Psoas muscle (tissue), 8 donors: Measurements from ENCODE around the gene XPO1. TPM values are rescaled to one million over a fixed set of nuclear protein-coding genes. Genes with fewer than 3 reads are reported as not detected.
"Not testable (repeated sequence)": the region's sequence is repeated elsewhere in the genome, so short reads cannot be mapped to it uniquely, and the experiment has no call there.

Experiments
- ATAC-seq, 4 donors: fragments of 200-7000 bp; cut with Tn5 transposase; one replicate each; pipeline ENCODE4 v1.9.1; 2020; ENCODE audit warnings: moderate library complexity in 3 of 4, mild to moderate bottlenecking in 2 of 4
- DNase-seq, 2 donors: peaks; one replicate each; pipeline ENCODE4 v3.0.0-alpha.2; 2020
- H3K27ac ChIP-seq: fragments of 200-600 bp; one replicate; pipeline ENCODE4 v1.8.0; 2022
- H3K27me3 ChIP-seq, 3 donors: fragments of 200-600 bp in 1 of 3; one replicate each; pipeline versions ENCODE4 v1.6.1 to v1.8.0; 2013 to 2022; ENCODE audit warnings: low read length in 2 of 3, mild to moderate bottlenecking in 2 of 3, moderate library complexity in 1 of 3; ENCODE audit not compliant: insufficient read depth in 3 of 3
- H3K36me3 ChIP-seq, 2 donors: fragments of 200-600 bp in 1 of 2; one replicate each; pipeline versions ENCODE4 v1.6.1 to v1.8.0; 2013 to 2022; ENCODE audit warnings: low read depth in 1 of 2, mild to moderate bottlenecking in 1 of 2, moderate library complexity in 1 of 2; ENCODE audit not compliant: insufficient read depth in 1 of 2
- H3K4me1 ChIP-seq: fragments of 200-600 bp; one replicate; pipeline ENCODE4 v1.8.0; 2022
- H3K4me3 ChIP-seq: fragments of 200-600 bp; one replicate; pipeline ENCODE4 v1.8.0; 2022; ENCODE audit warnings: mild to moderate bottlenecking
- H3K9me3 ChIP-seq: fragments of 200-600 bp; one replicate; pipeline ENCODE4 v1.8.0; 2022
- WGBS, 3 donors: extraction: QIAGEN DNeasy Blood & Tissue Kit; methylation state at CpG; one replicate each; pipeline versions ENCODE4 v1.1.6 to v1.1.7; 2013; 5-methylcytosine and 5-hydroxymethylcytosine counted together
- intact Hi-C, 2 donors: fragments of 100-400 bp; cut with DNase I; formaldehyde crosslinking; loops; one replicate each; pipeline versions ENCODE4 v1.11.0 to v1.14.2; 2022
- long read RNA-seq, 2 donors: library from polyadenylated mRNA; unstranded; transcript quantifications; one replicate each; pipeline ENCODE4 v2.0.0, GENCODE V29; 2021
- polyA plus RNA-seq, 3 donors: library from polyadenylated mRNA; stranded (reverse); fragments of 200-250 nt; gene quantifications; one replicate each; pipeline ENCODE4 v1.2.3, GENCODE V29; 2013
- total RNA-seq, 4 donors: library from RNA; stranded (reverse); fragmentation: NEBNext Ultra II Directional in 2 of 4; extraction: Animal tissue kit (Norgen Biotek cat#: 25700) in 2 of 4; gene quantifications; one replicate each; pipeline versions ENCODE4 v1.2.1 to v1.2.4, GENCODE V29; 2021 to 2023
- TF ChIP-seq, protein P1 (sequence below): fragments of 200-600 bp; IDR thresholded peaks from one replicate; pipeline ENCODE4 v1.8.0; 2022; ENCODE audit warnings: antibody characterized with exemption
- donor health status: healthy with polysubstance abuse.
- donor health status: DM: no; HTN: no; CAD: no; lungs with moderate emphysema.
- donor health status: Bipolar disorder and iron deficiency.
- donor health status: healthy.
- donor health status: DM: yes; HTN: yes; CAD: no.
- donor health status: DM: no; HTN: no; CAD: no.
- donor health status: DM: no; HTN: no; CAD: no.
- donor health status: DM: yes; HTN: yes; CAD: no.

XPO1 gene, protein sequence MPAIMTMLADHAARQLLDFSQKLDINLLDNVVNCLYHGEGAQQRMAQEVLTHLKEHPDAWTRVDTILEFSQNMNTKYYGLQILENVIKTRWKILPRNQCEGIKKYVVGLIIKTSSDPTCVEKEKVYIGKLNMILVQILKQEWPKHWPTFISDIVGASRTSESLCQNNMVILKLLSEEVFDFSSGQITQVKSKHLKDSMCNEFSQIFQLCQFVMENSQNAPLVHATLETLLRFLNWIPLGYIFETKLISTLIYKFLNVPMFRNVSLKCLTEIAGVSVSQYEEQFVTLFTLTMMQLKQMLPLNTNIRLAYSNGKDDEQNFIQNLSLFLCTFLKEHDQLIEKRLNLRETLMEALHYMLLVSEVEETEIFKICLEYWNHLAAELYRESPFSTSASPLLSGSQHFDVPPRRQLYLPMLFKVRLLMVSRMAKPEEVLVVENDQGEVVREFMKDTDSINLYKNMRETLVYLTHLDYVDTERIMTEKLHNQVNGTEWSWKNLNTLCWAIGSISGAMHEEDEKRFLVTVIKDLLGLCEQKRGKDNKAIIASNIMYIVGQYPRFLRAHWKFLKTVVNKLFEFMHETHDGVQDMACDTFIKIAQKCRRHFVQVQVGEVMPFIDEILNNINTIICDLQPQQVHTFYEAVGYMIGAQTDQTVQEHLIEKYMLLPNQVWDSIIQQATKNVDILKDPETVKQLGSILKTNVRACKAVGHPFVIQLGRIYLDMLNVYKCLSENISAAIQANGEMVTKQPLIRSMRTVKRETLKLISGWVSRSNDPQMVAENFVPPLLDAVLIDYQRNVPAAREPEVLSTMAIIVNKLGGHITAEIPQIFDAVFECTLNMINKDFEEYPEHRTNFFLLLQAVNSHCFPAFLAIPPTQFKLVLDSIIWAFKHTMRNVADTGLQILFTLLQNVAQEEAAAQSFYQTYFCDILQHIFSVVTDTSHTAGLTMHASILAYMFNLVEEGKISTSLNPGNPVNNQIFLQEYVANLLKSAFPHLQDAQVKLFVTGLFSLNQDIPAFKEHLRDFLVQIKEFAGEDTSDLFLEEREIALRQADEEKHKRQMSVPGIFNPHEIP (N-terminal part only)
- 100 to 1,000 TPM in 1 of 4 donors, 10 to 100 TPM in 3; 57.9 to 108 (median 63.1) TPM for total RNA-seq
- polyA plus RNA-seq: 10 to 100 TPM; 33.5 to 73.9 (median 33.8) TPM
- long read RNA-seq, donor 1, full-length matches to known transcripts: 32 of 44 reads
- long read RNA-seq, donor 1, partial matches to known transcripts: 2 of 44 reads
- long read RNA-seq, donor 1, other reads (novel, unspliced or antisense): 10 of 44 reads
- long read RNA-seq, donor 2, full-length matches to known transcripts: 49 of 71 reads
- long read RNA-seq, donor 2, partial matches to known transcripts: 6 of 71 reads
- long read RNA-seq, donor 2, other reads (novel, unspliced or antisense): 16 of 71 reads

DNA sequence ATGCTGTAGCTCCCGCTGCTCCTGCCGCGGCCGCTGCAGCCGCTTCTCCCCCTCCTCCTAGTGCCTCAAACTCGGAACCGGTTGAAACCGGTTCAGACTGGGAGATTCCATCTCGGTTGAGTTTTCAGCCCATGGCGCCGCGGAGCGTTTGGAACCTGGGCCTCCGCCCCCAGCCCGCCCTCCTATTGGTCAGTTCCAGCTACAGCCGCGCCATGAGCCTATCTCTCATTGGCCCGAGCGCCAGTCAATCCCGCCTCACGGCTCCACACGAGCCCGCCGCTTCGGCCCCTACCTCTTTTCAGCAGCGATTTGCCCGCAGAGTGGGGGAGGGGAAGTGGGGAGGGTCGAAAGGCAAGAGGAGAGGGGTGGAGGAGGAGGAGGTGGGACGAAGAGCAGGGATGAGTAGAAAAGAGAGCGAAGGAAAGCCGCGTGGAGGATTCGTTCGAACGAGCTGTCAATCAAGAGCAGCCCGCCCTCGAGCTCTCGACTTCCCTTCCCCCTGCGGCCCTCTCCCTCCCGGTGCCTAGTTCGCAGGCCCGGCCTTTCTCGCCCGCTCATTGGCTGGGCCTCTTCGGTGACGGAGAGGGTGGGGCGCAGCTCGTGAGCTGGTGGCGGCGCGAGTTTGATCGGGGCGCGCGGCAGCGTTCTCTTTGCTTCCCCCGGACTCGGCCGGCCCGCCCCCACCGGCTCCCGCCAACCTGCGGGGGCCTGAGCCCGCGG, at the start of gene XPO1:
TSS of gene XPO1 (minus strand) at position 157 of the 720 bp plus-strand sequence. CDS start 4,459 bp downstream, outside the sequence.
- WGBS, 3 donors: 0% methylated on average over 59 to 65 of the region's 65 CpGs
- peaks cover 24% of the 10 kb centered on the region for H3K4me1 ChIP-seq
- TF ChIP-seq, protein P1, sequence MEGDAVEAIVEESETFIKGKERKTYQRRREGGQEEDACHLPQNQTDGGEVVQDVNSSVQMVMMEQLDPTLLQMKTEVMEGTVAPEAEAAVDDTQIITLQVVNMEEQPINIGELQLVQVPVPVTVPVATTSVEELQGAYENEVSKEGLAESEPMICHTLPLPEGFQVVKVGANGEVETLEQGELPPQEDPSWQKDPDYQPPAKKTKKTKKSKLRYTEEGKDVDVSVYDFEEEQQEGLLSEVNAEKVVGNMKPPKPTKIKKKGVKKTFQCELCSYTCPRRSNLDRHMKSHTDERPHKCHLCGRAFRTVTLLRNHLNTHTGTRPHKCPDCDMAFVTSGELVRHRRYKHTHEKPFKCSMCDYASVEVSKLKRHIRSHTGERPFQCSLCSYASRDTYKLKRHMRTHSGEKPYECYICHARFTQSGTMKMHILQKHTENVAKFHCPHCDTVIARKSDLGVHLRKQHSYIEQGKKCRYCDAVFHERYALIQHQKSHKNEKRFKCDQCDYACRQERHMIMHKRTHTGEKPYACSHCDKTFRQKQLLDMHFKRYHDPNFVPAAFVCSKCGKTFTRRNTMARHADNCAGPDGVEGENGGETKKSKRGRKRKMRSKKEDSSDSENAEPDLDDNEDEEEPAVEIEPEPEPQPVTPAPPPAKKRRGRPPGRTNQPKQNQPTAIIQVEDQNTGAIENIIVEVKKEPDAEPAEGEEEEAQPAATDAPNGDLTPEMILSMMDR: no peak
- no peaks in the 10 kb centered on the region for H3K9me3 ChIP-seq
- peak; percentile 99 to 100 for DNase-seq
- peak within 1 kb of the TSS; percentile 87 for H3K4me3 ChIP-seq
- H3K27me3 ChIP-seq: no peaks in the 10 kb centered on the region
- H3K36me3 ChIP-seq: no peaks in the 10 kb centered on the region
- intact Hi-C loops: loop anchor here (1.0 to 5.0 kb wide), 4 partner anchors 66 to 224 kb away; partner anchors contain the start of gene USP34 (in 1 of the 2)
- peak within 1 kb of the TSS; percentile 97 for H3K27ac ChIP-seq
- peak; percentile 90 to 94 (median 90) for ATAC-seq

DNA sequence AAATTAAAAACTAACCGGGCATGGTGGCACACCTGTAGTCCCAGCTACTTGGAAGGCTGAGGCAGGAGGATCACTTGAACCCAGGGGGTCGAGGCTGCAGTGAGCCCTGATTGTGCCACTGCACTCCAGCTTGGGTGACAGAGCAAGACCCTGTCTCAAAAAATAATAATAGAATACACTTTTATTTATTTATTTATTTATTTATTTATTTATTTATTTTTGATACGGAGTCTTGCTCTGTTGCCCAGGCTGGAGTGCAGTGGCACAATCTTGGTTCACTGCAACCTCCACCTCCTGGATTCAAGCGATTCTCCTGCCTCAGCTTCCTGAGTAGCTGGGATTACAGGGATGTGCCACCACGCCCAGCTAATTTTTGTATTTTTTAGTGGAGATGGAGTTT, 48.8 kb upstream of the XPO1 start:
- ATAC-seq, H3K4me3 ChIP-seq, H3K36me3 ChIP-seq, H3K9me3 ChIP-seq, intact Hi-C loops, H3K27me3 ChIP-seq, H3K4me1 ChIP-seq, H3K27ac ChIP-seq, DNase-seq: not testable (repeated sequence)
- WGBS, 3 donors: 89 to 92% (median 89%) methylated on average over 5 of the region's 5 CpGs

DNA sequence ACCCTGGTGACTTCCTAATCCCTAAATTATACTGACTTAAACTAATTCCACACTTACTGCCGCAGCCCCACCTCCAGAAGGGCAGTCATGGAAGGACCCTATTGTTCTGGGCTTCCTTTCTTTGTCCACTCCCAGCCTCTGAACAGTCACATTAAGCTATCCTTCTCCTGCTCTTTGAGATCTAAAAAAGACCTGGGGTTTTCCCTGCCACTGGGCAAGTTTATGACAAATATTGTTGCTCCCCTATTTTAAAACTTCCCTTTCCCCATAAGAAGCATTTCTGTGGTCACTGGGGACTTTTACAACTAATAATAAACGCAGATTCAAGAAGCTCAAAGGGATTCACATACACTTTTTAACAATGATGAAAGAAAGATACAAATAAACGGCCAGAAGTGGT, 47.2 kb upstream of the XPO1 start:
- Histone ChIP-seq H3K27me3 (no peaks in the 10 kb centered on the region), H3K4me3 (no peak overlapping the region), H3K36me3 (no peaks in the 10 kb centered on the region), H3K9me3 (no peaks in the 10 kb centered on the region), H3K4me1 (no peaks in the 10 kb centered on the region), H3K27ac (no peak overlapping the region)
- TF ChIP-seq, protein P1: no peak
- intact Hi-C loops: no loop called here
- DNase-seq: no peak
- ATAC-seq: no peak
- 50 to 57% (median 55%) methylated on average over 3 of the region's 3 CpGs for WGBS, 3 donors

DNA sequence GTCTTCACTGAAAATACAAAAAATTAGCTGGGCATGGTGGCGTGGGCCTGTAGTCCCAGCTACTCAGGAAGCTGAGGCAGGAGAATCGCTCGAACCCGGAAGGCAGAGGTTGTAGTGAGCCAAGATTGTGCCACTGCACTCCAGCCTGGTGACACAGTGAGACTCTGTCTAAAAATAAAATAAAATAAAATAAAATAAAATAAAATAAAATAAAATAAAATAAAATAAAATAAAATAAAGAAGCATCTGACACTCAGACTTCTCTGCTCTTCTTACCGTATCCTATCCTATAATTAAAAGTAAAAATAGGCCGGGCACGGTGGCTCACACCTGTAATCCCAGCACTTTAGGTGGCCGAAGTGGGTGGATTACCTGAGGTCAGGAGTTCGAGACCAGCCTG, 46.2 kb upstream of the XPO1 start:
- ATAC-seq, H3K36me3 ChIP-seq, DNase-seq, H3K27me3 ChIP-seq, H3K9me3 ChIP-seq, H3K27ac ChIP-seq, H3K4me1 ChIP-seq, intact Hi-C loops, H3K4me3 ChIP-seq: not testable (repeated sequence)
- 93 to 97% (median 96%) methylated on average over 9 of the region's 9 CpGs for WGBS, 3 donors

DNA sequence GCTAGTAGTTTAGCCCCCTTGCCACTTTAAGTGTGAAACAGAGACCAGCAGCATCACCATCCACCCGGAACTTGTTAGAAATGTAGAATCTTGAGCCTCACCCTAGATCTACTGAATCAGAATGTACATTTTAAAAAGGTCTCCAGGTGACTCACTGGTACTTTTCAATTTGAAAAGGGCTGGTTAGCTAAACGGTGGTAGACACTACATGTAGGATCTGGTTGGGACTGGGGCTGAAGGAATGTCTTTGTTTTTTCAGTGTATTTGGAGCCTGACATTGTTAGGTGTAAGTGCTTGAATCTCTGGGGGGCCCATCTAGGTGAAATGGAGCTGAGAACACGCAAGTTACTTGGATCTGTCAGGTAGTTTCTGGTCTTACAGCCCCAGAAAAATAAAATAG, 44.0 kb upstream of the XPO1 start:
- TF ChIP-seq, protein P1: no peak
- no peaks in the 10 kb centered on the region for H3K4me1 ChIP-seq
- no peaks in the 10 kb centered on the region for H3K36me3 ChIP-seq
- H3K4me3 ChIP-seq: no peak overlapping the region
- DNase-seq (no peak), ATAC-seq (no peak)
- 60 to 64% (median 63%) methylated on average over 3 of the region's 3 CpGs for WGBS, 3 donors
- H3K9me3 ChIP-seq: no peaks in the 10 kb centered on the region
- no peaks in the 10 kb centered on the region for H3K27me3 ChIP-seq
- H3K27ac ChIP-seq: no peak overlapping the region
- intact Hi-C loops: no loop called here
